ENCODE results near the gene ARHGAP26. TPM values are rescaled to one million over a fixed set of nuclear protein-coding genes. Genes with fewer than 3 reads are reported as not detected.

Gene ARHGAP26
- total and polyA plus RNA-seq, 10 donors: 4.2 to 148 (median 55.5) TPM

- intact Hi-C loops (cut with DNase I; ENCODE audit: low total_unique reads): no loop called here
- H3K4me1 ChIP-seq: peaks cover 0 to 11% (median 0%) of the 10 kb centered on the region in 6 donors
- no peaks in the 10 kb centered on the region for H3K27me3 ChIP-seq (replicated peaks in 1 of 7)
- WGBS, 5 donors: 53 to 71% (median 59%) methylated on average over 6 of the region's 6 CpGs
- H3K9me3 ChIP-seq: no peaks in the 10 kb centered on the region
- peaks cover 0 to 37% (median 7%) of the 10 kb centered on the region in 6 donors for H3K36me3 ChIP-seq
- no peak overlapping the region for H3K27ac ChIP-seq
- H3K4me3 ChIP-seq: no peak overlapping the region
- TF ChIP-seq, protein P1, sequence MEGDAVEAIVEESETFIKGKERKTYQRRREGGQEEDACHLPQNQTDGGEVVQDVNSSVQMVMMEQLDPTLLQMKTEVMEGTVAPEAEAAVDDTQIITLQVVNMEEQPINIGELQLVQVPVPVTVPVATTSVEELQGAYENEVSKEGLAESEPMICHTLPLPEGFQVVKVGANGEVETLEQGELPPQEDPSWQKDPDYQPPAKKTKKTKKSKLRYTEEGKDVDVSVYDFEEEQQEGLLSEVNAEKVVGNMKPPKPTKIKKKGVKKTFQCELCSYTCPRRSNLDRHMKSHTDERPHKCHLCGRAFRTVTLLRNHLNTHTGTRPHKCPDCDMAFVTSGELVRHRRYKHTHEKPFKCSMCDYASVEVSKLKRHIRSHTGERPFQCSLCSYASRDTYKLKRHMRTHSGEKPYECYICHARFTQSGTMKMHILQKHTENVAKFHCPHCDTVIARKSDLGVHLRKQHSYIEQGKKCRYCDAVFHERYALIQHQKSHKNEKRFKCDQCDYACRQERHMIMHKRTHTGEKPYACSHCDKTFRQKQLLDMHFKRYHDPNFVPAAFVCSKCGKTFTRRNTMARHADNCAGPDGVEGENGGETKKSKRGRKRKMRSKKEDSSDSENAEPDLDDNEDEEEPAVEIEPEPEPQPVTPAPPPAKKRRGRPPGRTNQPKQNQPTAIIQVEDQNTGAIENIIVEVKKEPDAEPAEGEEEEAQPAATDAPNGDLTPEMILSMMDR (IDR thresholded peaks at IDR 0.05 in 8 of 11, conservative IDR thresholded peaks at IDR 0.05 in 3 of 11): no peak
- TF ChIP-seq POLR2A (IDR thresholded peaks at IDR 0.05) (no peak), POLR2AphosphoS5 (IDR thresholded peaks at IDR 0.05) (no peak)
- DNase-seq: no peak
Measured at GRCh38 chr5:143275512-143276363, 505.6 kb downstream of the ARHGAP26 start.

DNA sequence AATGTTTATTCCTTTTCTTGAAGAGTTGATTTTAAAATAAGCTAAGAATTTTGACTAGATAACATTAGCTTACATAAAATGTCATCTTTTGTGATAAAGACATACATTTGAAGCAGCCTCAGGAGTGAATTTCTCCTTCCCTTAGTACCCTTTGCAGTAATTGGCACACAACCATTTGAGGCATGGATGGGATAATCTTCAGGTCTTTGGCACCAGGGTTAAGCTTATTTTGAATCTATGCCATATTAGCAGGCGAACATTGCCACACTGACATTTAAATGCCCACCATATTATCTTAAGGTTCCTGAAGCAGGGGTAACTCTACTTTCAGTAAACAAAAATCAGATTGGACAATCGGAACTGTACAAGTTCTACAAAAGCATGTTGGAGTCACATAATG lies 507.4 kb downstream of the ARHGAP26 start:
- Histone ChIP-seq H3K4me3 (no peak overlapping the region), H3K36me3 (peaks cover 0 to 55% (median 18%) of the 10 kb centered on the region in 6 donors), H3K4me1 (peaks cover 0 to 18% (median 0%) of the 10 kb centered on the region in 6 donors), H3K9me3 (no peaks in the 10 kb centered on the region), H3K27me3 (replicated peaks in 1 of 7) (no peaks in the 10 kb centered on the region), H3K27ac (no peak overlapping the region)
- DNase-seq: no peak
- no peak for TF ChIP-seq POLR2AphosphoS5 (IDR thresholded peaks at IDR 0.05)
- TF ChIP-seq, protein P1 (IDR thresholded peaks at IDR 0.05 in 8 of 11, conservative IDR thresholded peaks at IDR 0.05 in 3 of 11): no peak
- TF ChIP-seq POLR2A (IDR thresholded peaks at IDR 0.05): no peak
- WGBS, 5 donors: 96 to 100% (median 97%) methylated on average over 2 of the region's 2 CpGs
- intact Hi-C loops (cut with DNase I; ENCODE audit: low total_unique reads): no loop called here

Other genes starting within 250 kb of the ARHGAP26 start
- 10 to 100 TPM in 1 of 7 donors, 1 to 10 TPM in 5, under 1 TPM in 1; 0.47 to 12.9 (median 2.5) TPM for gene FGF1, start 84.3 kb upstream of the ARHGAP26 start, total RNA-seq
- gene FGF1, start 84.3 kb upstream of the ARHGAP26 start, polyA plus RNA-seq: 1 to 10 TPM in 2 of 3 donors, under 1 TPM in 1; 0.32 to 4.1 (median 2.7) TPM